ENCODE results near the gene COPG1.

Gene COPG1

GRCh38 chr3:129317014-129317771 lies 67.8 kb downstream of the COPG1 start:
- TF ChIP-seq GATA1 (IDR thresholded peaks at IDR 0.05; ENCODE audit: low read depth, low read length): no peak
- TF ChIP-seq POLR2A (IDR thresholded peaks at IDR 0.05; ENCODE audit: low read length): no peak
- DNase-seq: no peak

- DNase-seq: no peak
- TF ChIP-seq GATA1 (IDR thresholded peaks at IDR 0.05; ENCODE audit: low read depth, low read length): no peak
- TF ChIP-seq POLR2A (IDR thresholded peaks at IDR 0.05; ENCODE audit: low read length): no peak
Measured at GRCh38 chr3:129317848-129318247, 68.4 kb downstream of the COPG1 start.

GRCh38 chr3:129318921-129319320 lies 69.5 kb downstream of the COPG1 start:
- DNase-seq: no peak

GRCh38 chr3:129320261-129320660 lies 70.9 kb downstream of the COPG1 start:
- TF ChIP-seq GATA1 (IDR thresholded peaks at IDR 0.05; ENCODE audit: low read depth, low read length) (no peak), POLR2A (IDR thresholded peaks at IDR 0.05; ENCODE audit: low read length) (no peak)
- no peak for DNase-seq

More at GRCh38 chr3:129318921-129319320, 69.5 kb downstream of the COPG1 start:
- TF ChIP-seq POLR2A (IDR thresholded peaks at IDR 0.05; ENCODE audit: low read length): no peak

- no peak for DNase-seq
- TF ChIP-seq GATA1 (IDR thresholded peaks at IDR 0.05; ENCODE audit: low read depth, low read length): no peak
- peak; percentile 24 for TF ChIP-seq POLR2A (IDR thresholded peaks at IDR 0.05; ENCODE audit: low read length)
Measured at GRCh38 chr3:129320825-129321487, 71.5 kb downstream of the COPG1 start.

GRCh38 chr3:129321887-129322286 lies 72.5 kb downstream of the COPG1 start:
- TF ChIP-seq GATA1 (IDR thresholded peaks at IDR 0.05; ENCODE audit: low read depth, low read length) (no peak), POLR2A (IDR thresholded peaks at IDR 0.05; ENCODE audit: low read length) (no peak)
- DNase-seq: no peak

GRCh38 chr3:129323651-129324294 lies 74.4 kb downstream of the COPG1 start:
- DNase-seq: peak; percentile 30 to 39
- TF ChIP-seq GATA1 (IDR thresholded peaks at IDR 0.05; ENCODE audit: low read depth, low read length) (no peak), POLR2A (IDR thresholded peaks at IDR 0.05; ENCODE audit: low read length) (no peak)

- no peak for DNase-seq
- TF ChIP-seq GATA1 (IDR thresholded peaks at IDR 0.05; ENCODE audit: low read depth, low read length) (no peak), POLR2A (IDR thresholded peaks at IDR 0.05; ENCODE audit: low read length) (no peak)
Measured at GRCh38 chr3:129324855-129325254, 75.4 kb downstream of the COPG1 start.

- no peak for DNase-seq
- TF ChIP-seq GATA1 (IDR thresholded peaks at IDR 0.05; ENCODE audit: low read depth, low read length): no peak
- no peak for TF ChIP-seq POLR2A (IDR thresholded peaks at IDR 0.05; ENCODE audit: low read length)
Measured at GRCh38 chr3:129325383-129325782, 76.0 kb downstream of the COPG1 start.

- no peak for DNase-seq
Measured at GRCh38 chr3:129326138-129326537, 76.7 kb downstream of the COPG1 start.

GRCh38 chr3:129326595-129326994 lies 77.2 kb downstream of the COPG1 start:
- no peak for DNase-seq
- TF ChIP-seq POLR2A (IDR thresholded peaks at IDR 0.05; ENCODE audit: low read length) (no peak), GATA1 (IDR thresholded peaks at IDR 0.05; ENCODE audit: low read depth, low read length) (no peak)

More at GRCh38 chr3:129326138-129326537, 76.7 kb downstream of the COPG1 start:
- no peak for TF ChIP-seq GATA1 (IDR thresholded peaks at IDR 0.05; ENCODE audit: low read depth, low read length)
- TF ChIP-seq POLR2A (IDR thresholded peaks at IDR 0.05; ENCODE audit: low read length): no peak

All from erythroblast (primary cell).